SU-DHL-6 (cell line): ENCODE data around the gene GOLGA6D.
"Not testable (repeated sequence)": the region's sequence is repeated elsewhere in the genome, so short reads cannot be mapped to it uniquely, and the experiment has no call there.

Source experiments
- H2AFZ ChIP-seq: fragments of 200-600 bp; sonication (generic); 2 replicates; pipeline ENCODE4 v1.6.1; 2014; ENCODE audit warnings: low read depth, mild to moderate bottlenecking, moderate library complexity, mixed read lengths, antibody characterized with exemption, low read length; ENCODE audit not compliant: severe bottlenecking
- H3F3A ChIP-seq: fragments of 200-600 bp; shearing (Covaris generic); 2 replicates; pipeline ENCODE4 v1.6.0; 2016; ENCODE audit warnings: antibody characterized with exemption, mild to moderate bottlenecking; ENCODE audit not compliant: insufficient read depth
- H3K27ac ChIP-seq: fragments of 200-600 bp; sonication (generic); 2 replicates; pipeline ENCODE4 v1.5.1; 2016; ENCODE audit warnings: low read depth, mild to moderate bottlenecking, low read length, moderate library complexity, mixed read lengths
- H3K27me3 ChIP-seq: fragments of 200-600 bp; sonication (generic), shearing (Covaris generic); 2 replicates; pipeline ENCODE4 v1.6.0; 2014; ENCODE audit warnings: mild to moderate bottlenecking, low read length
- H3K36me3 ChIP-seq: fragments of 200-600 bp; sonication (generic); 2 replicates; pipeline ENCODE4 v1.6.1; 2014; ENCODE audit warnings: mild to moderate bottlenecking, low read length, mixed read lengths
- H3K4me2 ChIP-seq: fragments of 300-600, 200-600 bp; shearing (Covaris generic), sonication (generic); 2 replicates; pipeline ENCODE4 v1.6.0; 2014; ENCODE audit warnings: low read length, low read depth, mild to moderate bottlenecking; ENCODE audit not compliant: poor library complexity, severe bottlenecking
- H3K4me3 ChIP-seq: fragments of 200-600 bp; sonication (generic); 2 replicates; pipeline ENCODE4 v1.5.1; 2014; ENCODE audit warnings: antibody characterized with exemption, low read length, mild to moderate bottlenecking, mixed read lengths; ENCODE audit not compliant: insufficient read depth, poor library complexity, severe bottlenecking
- H3K79me2 ChIP-seq: fragments of 200-600 bp; sonication (generic); 2 replicates; pipeline ENCODE4 v1.6.1; 2014; ENCODE audit warnings: mild to moderate bottlenecking, low read length, moderate library complexity; ENCODE audit not compliant: insufficient read depth
- H3K9ac ChIP-seq: fragments of 200-600 bp; sonication (generic); 2 replicates; pipeline ENCODE4 v1.7.0; 2014; ENCODE audit warnings: mild to moderate bottlenecking, low read length
- H3K9me2 ChIP-seq: fragments of 200-600 bp; sonication (generic); replicated peaks from 2 replicates; pipeline ENCODE4 v1.6.1; 2014; ENCODE audit warnings: low read length; ENCODE audit not compliant: insufficient read depth
- H3K9me3 ChIP-seq: fragments of 200-600 bp; sonication (generic); 2 replicates; pipeline ENCODE4 v1.6.1; 2014; ENCODE audit warnings: low read length, mixed read lengths; ENCODE audit not compliant: insufficient read depth
- H4K20me1 ChIP-seq: fragments of 200-600 bp; sonication (generic); 2 replicates; pipeline ENCODE4 v1.6.1; 2014; ENCODE audit warnings: low read depth, mild to moderate bottlenecking, antibody characterized with exemption, low read length, moderate library complexity, mixed read lengths
- CTCF ChIP-seq: fragments of 200-600 bp; sonication (generic); IDR thresholded peaks from one replicate; pipeline ENCODE4 v1.5.1; 2017; ENCODE audit warnings: antibody characterized with exemption, mild to moderate bottlenecking, low read length, moderate library complexity; ENCODE audit not compliant: insufficient read depth, poor library complexity, severe bottlenecking
- EZH2phosphoT487 ChIP-seq: fragments of 200-600 bp; sonication (generic), shearing (Covaris generic); conservative IDR thresholded peaks from 2 replicates; pipeline ENCODE4 v1.6.1; 2018; ENCODE audit warnings: mild to moderate bottlenecking, antibody characterized with exemption, low read length, moderate library complexity, mixed read lengths

Gene GOLGA6D

GRCh38 chr15:75306188-75306587, 23.6 kb downstream of the GOLGA6D start:
- no peak overlapping the region for H3K4me3 ChIP-seq
- H4K20me1 ChIP-seq: no peaks in the 10 kb centered on the region; the same call in 1 of the 2 replicates
- no peak overlapping the region for H3K9ac ChIP-seq
- no peaks in the 10 kb centered on the region for H3F3A ChIP-seq
- H3K27ac ChIP-seq: no peak overlapping the region
- H2AFZ ChIP-seq: no peak overlapping the region
- H3K9me3 ChIP-seq: no peaks in the 10 kb centered on the region
- no peaks in the 10 kb centered on the region for H3K27me3 ChIP-seq
- H3K79me2 ChIP-seq: no peaks in the 10 kb centered on the region
- no peak for TF ChIP-seq EZH2phosphoT487
- TF ChIP-seq CTCF: no peak
- no peak overlapping the region for H3K4me2 ChIP-seq
- H3K36me3 ChIP-seq: no peaks in the 10 kb centered on the region
- no peaks in the 10 kb centered on the region for H3K9me2 ChIP-seq

- TF ChIP-seq CTCF (no peak), EZH2phosphoT487 (no peak)
- Histone ChIP-seq H2AFZ (no peak overlapping the region), H3K9me2 (no peaks in the 10 kb centered on the region), H4K20me1 (no peaks in the 10 kb centered on the region; the same call in 1 of the 2 replicates), H3F3A (no peaks in the 10 kb centered on the region), H3K4me3 (no peak overlapping the region), H3K27me3 (no peaks in the 10 kb centered on the region), H3K36me3 (no peaks in the 10 kb centered on the region), H3K4me2 (no peak overlapping the region), H3K9me3 (no peaks in the 10 kb centered on the region), H3K9ac (no peak overlapping the region), H3K27ac (no peak overlapping the region), H3K79me2 (no peaks in the 10 kb centered on the region)
These were observed 25.2 kb downstream of the GOLGA6D start for GRCh38 chr15:75307778-75308390.

- Histone ChIP-seq H3K4me3 (no peak overlapping the region), H3K27me3 (no peaks in the 10 kb centered on the region), H3K4me2 (no peak overlapping the region), H3K36me3 (no peaks in the 10 kb centered on the region), H3K9ac (no peak overlapping the region), H3K79me2 (no peaks in the 10 kb centered on the region), H3K9me2 (no peaks in the 10 kb centered on the region), H3K27ac (no peak overlapping the region), H2AFZ (no peak overlapping the region), H3K9me3 (no peaks in the 10 kb centered on the region), H3F3A (no peaks in the 10 kb centered on the region), H4K20me1 (no peaks in the 10 kb centered on the region; the same call in 1 of the 2 replicates)
- TF ChIP-seq EZH2phosphoT487: no peak
- TF ChIP-seq CTCF: no peak
These were observed 27.1 kb downstream of the GOLGA6D start for GRCh38 chr15:75309711-75310110.

GRCh38 chr15:75312548-75312947, 29.9 kb downstream of the GOLGA6D start:
- H3K27ac ChIP-seq, H3K4me3 ChIP-seq, H3K4me2 ChIP-seq: not testable (repeated sequence)

More at GRCh38 chr15:75312548-75312947, 29.9 kb downstream of the GOLGA6D start:
- not testable (repeated sequence) for H3F3A ChIP-seq, H3K9ac ChIP-seq, H3K79me2 ChIP-seq, H3K9me3 ChIP-seq, H3K27me3 ChIP-seq, H2AFZ ChIP-seq, H3K36me3 ChIP-seq, H3K9me2 ChIP-seq, H4K20me1 ChIP-seq
